GM12874 (cell line): ENCODE results near the gene PTPA.

Source experiments
- TF ChIP-seq, protein P1 (sequence below): IDR thresholded peaks from 2 replicates; pipeline ENCODE4 v1.5.1; 2011; ENCODE audit warnings: low read depth, mild to moderate bottlenecking, control low read depth, low read length, moderate library complexity; ENCODE audit not compliant: insufficient read depth

Gene PTPA

DNA sequence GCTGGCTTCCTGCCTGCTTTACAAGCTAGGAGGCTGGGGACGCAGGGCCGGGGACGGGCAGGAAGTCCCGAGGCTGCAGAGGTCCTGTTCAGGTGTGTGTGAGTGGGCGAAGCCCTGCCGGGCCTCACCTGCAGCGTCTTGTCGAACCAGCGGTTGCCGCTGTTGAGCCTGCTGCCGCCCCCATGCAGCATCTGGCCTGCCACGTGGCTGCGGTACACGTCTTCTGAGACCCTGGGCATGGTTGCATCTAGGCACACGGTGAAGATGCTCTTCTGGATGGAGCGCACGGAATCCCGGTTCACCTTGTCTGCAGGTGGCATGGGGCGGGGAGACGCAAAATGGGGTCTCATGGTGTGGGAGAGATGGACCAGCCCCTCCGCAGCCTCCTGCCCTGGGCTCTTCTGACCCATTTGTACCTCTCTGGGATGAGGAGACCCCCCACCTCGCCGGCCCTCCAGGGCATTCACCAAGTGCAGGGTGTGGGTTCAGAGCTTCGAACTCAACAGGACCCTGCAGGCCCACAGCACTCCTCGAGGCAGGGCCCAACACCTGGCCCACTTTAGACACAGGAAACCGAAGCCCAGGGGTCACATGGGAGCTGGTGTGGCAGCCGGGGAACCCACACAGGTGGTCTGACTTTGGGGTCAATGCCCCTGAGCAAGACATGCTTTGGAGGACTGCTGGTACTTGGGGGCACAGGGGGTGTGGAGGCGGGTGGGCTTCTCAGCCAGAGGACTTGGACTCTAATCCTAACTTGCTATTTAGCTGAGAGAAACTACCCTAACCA lies 10.6 kb upstream of the PTPA start:
- TF ChIP-seq, protein P1, sequence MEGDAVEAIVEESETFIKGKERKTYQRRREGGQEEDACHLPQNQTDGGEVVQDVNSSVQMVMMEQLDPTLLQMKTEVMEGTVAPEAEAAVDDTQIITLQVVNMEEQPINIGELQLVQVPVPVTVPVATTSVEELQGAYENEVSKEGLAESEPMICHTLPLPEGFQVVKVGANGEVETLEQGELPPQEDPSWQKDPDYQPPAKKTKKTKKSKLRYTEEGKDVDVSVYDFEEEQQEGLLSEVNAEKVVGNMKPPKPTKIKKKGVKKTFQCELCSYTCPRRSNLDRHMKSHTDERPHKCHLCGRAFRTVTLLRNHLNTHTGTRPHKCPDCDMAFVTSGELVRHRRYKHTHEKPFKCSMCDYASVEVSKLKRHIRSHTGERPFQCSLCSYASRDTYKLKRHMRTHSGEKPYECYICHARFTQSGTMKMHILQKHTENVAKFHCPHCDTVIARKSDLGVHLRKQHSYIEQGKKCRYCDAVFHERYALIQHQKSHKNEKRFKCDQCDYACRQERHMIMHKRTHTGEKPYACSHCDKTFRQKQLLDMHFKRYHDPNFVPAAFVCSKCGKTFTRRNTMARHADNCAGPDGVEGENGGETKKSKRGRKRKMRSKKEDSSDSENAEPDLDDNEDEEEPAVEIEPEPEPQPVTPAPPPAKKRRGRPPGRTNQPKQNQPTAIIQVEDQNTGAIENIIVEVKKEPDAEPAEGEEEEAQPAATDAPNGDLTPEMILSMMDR: no peak

DNA sequence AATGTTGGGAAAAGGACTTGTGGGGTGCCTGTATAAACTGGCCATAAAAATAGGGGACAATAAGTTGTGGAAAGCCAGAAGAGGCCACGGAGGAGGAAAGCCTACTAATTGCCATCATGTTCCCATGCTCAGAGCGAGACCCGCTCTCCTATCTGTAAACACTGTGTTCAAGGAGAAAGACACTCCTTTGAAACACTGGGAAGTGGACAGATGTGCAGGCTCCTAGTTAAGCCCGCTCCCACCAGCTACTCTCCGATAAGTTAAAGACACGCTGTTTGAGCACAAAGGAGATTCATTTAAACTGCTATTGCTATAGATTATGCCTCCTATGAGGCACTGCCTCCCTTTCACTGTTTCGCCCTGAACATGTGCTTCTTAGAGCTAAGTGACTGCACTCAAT lies 9.9 kb upstream of the PTPA start:
- TF ChIP-seq, protein P1: no peak

DNA sequence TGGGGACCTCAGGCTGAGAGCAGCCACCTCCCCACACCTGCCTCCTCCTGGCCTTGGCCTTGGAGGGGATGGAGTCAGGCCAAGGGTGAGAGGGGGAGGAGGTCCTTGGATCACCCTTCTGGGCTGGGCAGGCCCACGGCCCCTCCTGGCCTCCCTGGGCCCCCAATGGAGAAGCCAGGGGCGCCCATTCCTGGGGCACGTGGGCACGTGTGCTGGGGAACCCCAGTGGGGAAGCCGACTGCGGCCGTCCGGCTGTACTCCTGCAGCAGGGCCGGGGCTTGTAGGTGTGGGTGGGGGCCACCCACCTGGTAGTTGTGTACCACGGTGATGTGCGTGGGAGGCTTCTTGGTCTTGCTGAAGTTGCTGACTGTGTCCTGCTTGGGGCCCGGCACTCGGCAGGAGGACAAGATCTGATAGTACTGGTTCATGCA lies 9.1 kb upstream of the PTPA start:
- TF ChIP-seq, protein P1: no peak

DNA sequence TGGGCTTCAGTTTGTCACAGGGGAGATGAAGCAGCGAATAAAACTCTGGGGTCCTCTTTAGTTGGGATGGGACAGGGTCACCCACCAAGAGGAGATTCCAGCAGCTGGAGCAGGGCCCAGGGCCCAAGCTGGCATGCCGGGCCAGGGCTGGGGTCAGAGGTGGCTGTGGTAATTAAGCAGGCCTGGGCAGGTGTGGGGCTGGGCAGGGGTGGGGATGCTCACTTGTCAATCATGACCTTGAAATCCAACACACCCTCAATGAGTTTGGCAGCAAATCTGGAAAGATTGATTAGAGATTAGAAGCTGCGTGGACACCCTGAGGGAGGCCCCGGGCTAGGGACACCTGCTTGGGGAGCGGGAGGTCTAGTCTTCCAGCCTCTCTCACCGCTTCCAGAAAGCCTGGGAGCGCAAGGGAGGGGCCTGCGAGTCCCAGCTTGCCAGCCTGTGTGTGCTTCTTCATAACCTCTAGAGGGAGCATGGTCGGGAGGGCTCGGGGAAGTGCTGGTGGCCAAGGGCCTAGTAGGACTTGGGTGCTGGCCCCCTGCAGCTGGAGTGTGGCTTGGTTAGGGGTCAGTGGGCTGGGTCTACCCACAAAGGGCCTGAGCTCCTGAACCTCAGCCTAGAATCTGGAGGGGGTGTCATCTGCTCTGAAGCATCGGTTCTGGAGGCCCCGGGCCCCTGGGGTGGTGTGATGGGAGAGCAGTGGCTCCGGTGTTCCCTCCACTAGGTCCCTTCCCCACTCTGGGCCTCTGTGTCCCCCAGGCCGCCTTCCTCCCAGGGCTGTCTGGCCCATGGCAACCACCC lies 8.2 kb upstream of the PTPA start:
- TF ChIP-seq, protein P1: peak; percentile 60

DNA sequence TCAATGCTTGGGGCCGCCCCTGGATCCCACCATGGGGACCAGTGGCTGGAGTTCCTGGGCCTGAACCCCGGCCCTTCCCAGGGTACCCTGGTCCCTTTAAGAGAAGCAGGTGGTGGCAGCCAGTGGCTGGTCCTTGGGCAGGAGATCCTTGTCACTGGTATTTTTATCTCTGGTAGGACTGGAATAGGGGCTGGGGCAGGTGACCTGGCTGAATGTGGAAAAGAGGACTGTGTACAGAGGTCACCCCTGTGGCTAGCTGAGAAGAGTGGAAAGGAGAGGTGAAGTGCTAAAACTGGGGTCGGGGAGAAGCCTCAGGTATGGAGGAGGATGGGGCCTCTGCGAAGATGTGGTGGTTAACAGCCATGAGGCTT lies 7.6 kb upstream of the PTPA start:
- TF ChIP-seq, protein P1: no peak

DNA sequence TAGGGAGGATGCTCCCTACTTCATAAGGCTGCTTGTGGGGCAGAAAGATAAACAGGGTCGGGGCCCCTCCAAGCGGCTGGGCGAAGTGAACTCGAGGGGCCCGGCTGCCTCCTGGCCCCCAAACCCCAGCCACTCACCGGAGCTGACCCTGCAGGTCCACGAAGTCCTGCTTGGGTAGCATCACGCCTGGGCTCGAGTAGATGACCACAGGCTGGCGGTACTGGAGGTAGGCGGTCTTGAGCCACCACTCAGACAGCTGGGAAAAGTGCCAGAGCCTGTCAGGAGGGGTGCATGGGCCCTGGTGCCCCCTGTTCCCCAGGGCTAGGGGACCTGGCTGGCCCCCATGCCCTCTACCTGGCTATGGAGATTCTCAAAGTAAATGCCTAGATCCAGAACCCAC lies 7.2 kb upstream of the PTPA start:
- TF ChIP-seq, protein P1: no peak

DNA sequence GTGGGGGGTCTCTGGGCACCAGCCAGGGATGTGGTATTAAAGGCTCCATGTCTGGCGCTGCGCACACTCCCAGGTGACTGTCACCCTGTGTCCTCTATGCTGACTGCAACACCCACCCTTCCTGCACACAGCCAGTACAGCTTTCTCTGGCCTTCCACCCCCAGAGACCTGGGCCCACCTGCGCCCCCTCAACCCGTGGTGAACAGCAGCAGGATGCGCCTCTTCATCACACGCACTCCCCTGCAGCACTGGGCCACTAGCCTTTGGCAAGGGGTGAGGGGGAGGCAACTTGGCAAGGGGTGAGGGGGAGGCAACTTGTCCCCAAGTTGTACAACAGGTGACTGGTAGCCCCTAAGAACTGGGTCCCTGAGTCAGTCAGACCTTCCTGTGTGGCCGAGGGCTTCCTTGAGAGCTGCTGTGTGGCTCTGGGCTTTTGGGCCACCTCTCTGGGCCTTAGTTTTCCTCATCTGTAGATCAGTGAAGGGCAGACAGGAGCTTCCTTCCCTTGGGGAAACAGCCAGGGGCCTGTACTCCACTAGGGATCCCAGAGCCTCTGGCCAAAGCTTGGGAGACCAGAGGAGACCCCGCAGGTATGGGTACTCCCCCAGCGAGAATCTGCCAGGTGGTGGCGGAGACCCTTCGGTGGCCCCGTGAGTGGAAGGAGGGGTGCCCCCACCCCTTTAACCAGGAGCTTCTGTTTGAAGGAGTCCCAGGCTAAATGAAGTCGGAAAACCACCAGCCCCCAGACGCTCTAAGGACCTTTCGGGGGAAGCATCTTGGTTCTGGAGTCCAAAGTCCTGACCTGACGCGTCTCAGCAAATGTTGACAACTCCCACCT lies 5.1 kb upstream of the PTPA start:
- TF ChIP-seq, protein P1: no peak
